ENCODE results near the gene TECPR2.

- TF ChIP-seq PAX8 (CRISPR knock-in tag; IDR thresholded peaks at IDR 0.05; ENCODE audit: borderline replicate concordance) (no peak), CBFB (CRISPR knock-in tag; IDR thresholded peaks at IDR 0.05) (no peak), AFF4 (CRISPR knock-in tag; IDR thresholded peaks at IDR 0.05) (no peak), ZNF530 (CRISPR knock-in tag; IDR thresholded peaks at IDR 0.05; ENCODE audit: low read depth) (no peak), ZNF121 (CRISPR knock-in tag; IDR thresholded peaks at IDR 0.05) (no peak), PHF8 (CRISPR knock-in tag; IDR thresholded peaks at IDR 0.05) (no peak), CTCF (CRISPR knock-in tag; IDR thresholded peaks at IDR 0.05) (no peak), NFE2L2 (IDR thresholded peaks at IDR 0.05; ENCODE audit: low read length) (no peak), SETDB1 (CRISPR knock-in tag; IDR thresholded peaks at IDR 0.05; ENCODE audit: borderline replicate concordance) (no peak), ZNF550 (CRISPR knock-in tag; IDR thresholded peaks at IDR 0.05; ENCODE audit: borderline replicate concordance) (no peak)
Measured at GRCh38 chr14:102430212-102430908, 67.6 kb downstream of the TECPR2 start.
